Vagina (tissue), 2 donors: ENCODE measurements around the gene RPE65. TPM values are rescaled to one million over a fixed set of nuclear protein-coding genes. Genes with fewer than 3 reads are reported as not detected.

Experiments used
- DNase-seq, 2 donors: peaks; one replicate each; pipeline ENCODE4 v3.0.0-alpha.2; 2017; ENCODE audit errors: extremely low spot score in 2 of 2
- H3K27ac ChIP-seq: fragments of 200-600 bp; sonication (generic); one replicate; pipeline ENCODE4 v1.5.1; 2019
- H3K27me3 ChIP-seq: fragments of 200-600 bp; sonication (generic); one replicate; pipeline ENCODE4 v1.5.1; 2019
- H3K36me3 ChIP-seq, 2 donors: fragments of 200-600 bp; sonication (generic); one replicate each; pipeline ENCODE4 v1.5.1; 2017 to 2019
- H3K4me1 ChIP-seq: fragments of 200-600 bp; sonication (generic); one replicate; pipeline ENCODE4 v1.5.1; 2019
- H3K4me3 ChIP-seq, 2 donors: fragments of 200-600 bp; sonication (generic); 1 replicate in 1 of 2; 2 replicates in 1 of 2; pipeline ENCODE4 v1.5.1; 2016 to 2019
- H3K9me3 ChIP-seq: fragments of 200-600 bp; sonication (generic); one replicate; pipeline ENCODE4 v1.5.1; 2019
- CTCF ChIP-seq, 3 experiments: fragments of 450-650 bp in 2 of 3; fragments of 200-600 bp in 1 of 3; sonication (generic) in 1 of 3; IDR thresholded peaks; one replicate each; pipeline ENCODE4 v1.5.1; 2017 to 2019; ENCODE audit warnings: antibody characterized with exemption in 3 of 3, mild to moderate bottlenecking in 2 of 3, moderate library complexity in 2 of 3
- POLR2A ChIP-seq, 2 donors: fragments of 450-650 bp; IDR thresholded peaks; one replicate each; pipeline ENCODE4 v1.6.1; 2017; ENCODE audit warnings: antibody characterized with exemption in 2 of 2, mild to moderate bottlenecking in 2 of 2, moderate library complexity in 2 of 2
- POLR2AphosphoS5 ChIP-seq, 2 donors: sonication (generic); formaldehyde crosslinking; IDR thresholded peaks; one replicate each; pipeline ENCODE4 v1.9.0; 2017; ENCODE audit warnings: antibody characterized with exemption in 2 of 2, mild to moderate bottlenecking in 2 of 2, low read depth in 1 of 2; ENCODE audit not compliant: insufficient read depth in 1 of 2
- intact Hi-C: fragments of 100-400 bp; cut with DNase I; formaldehyde crosslinking; loops from one replicate; pipeline ENCODE4 v1.15.1; 2023
- total RNA-seq: library from RNA; depleted of rRNA; stranded (reverse); fragments of >200 nt; gene quantifications from one replicate; pipeline ENCODE4 v1.2.3, GENCODE V29; 2016

Gene RPE65
- total RNA-seq, 1 donor from 2014 or later = not detected

DNA sequence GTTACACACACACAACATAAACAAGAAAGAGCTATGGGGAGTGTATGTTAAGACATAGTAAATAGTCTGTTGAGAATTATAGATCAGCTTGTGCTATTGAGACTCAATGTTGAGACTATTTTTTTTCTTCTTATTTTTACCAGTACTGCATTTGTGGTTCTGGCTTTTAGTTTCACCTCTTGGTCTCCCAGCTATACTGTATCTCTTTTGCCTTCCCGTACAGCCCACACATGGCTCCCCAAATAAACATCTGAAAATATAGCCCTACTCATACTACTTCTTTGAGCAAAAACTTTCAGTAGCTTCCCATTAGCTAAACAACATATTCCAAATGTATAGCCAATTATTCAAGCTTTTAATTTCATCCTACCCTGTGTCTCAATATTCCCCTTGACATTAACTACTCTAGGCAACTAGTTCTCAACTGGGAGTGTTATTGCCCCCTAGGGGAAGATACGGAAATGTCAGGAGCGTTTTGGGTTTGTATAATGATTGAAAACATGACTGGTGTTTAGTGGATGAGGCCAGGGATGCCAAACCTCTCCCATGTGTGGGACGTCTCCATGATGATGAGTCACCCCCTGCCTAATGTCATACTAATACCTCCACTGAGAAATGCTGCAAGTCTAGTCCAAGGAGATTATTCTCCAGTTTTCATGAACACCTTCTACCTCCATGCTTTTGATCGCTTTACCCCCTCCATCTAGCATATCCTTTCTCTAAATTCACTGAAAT is 6.8 kb downstream of the RPE65 start:
- intact Hi-C loops = no loop called here
- H3K27me3 ChIP-seq = no peaks in the 10 kb centered on the region
- H3K4me1 ChIP-seq = no peaks in the 10 kb centered on the region
- no peaks in the 10 kb centered on the region for H3K9me3 ChIP-seq
- no peak for DNase-seq
- H3K4me3 ChIP-seq = no peak overlapping the region
- H3K27ac ChIP-seq = no peak overlapping the region
- H3K36me3 ChIP-seq = no peaks in the 10 kb centered on the region
- TF ChIP-seq POLR2AphosphoS5 (IDR thresholded peaks at IDR 0.05; ENCODE audit: insufficient read depth in 1 of 2, low read depth in 1 of 2) = no peak
- no peak for TF ChIP-seq POLR2A (IDR thresholded peaks at IDR 0.05)
- peak in 1 of 3 experiments; percentile 38 for TF ChIP-seq CTCF (IDR thresholded peaks at IDR 0.05)

DNA sequence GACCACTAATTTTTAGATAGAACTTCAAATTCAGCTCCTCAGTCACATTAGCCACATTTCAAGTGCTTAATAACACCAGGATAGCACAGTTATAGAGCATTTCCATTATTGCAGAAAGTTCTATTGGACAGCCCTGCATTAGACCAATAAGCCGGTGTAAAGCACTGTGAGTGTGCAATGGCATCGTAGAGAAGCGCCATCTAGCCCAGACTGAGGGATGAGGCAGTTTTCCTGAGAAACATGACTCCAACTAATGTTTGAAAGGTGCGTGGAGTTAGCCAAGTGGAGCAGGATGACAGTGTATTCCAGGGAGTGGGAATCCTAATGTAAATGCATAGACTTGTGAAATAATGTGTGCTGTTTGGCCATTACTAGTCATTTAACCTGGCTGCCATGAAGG is 7.7 kb downstream of the RPE65 start:
- no peaks in the 10 kb centered on the region for H3K27me3 ChIP-seq
- no peak for TF ChIP-seq POLR2A (IDR thresholded peaks at IDR 0.05)
- no peak overlapping the region for H3K27ac ChIP-seq
- H3K9me3 ChIP-seq = no peaks in the 10 kb centered on the region
- H3K4me1 ChIP-seq = no peaks in the 10 kb centered on the region
- no peak overlapping the region for H3K4me3 ChIP-seq
- DNase-seq = no peak
- no peaks in the 10 kb centered on the region for H3K36me3 ChIP-seq
- intact Hi-C loops = no loop called here

DNA sequence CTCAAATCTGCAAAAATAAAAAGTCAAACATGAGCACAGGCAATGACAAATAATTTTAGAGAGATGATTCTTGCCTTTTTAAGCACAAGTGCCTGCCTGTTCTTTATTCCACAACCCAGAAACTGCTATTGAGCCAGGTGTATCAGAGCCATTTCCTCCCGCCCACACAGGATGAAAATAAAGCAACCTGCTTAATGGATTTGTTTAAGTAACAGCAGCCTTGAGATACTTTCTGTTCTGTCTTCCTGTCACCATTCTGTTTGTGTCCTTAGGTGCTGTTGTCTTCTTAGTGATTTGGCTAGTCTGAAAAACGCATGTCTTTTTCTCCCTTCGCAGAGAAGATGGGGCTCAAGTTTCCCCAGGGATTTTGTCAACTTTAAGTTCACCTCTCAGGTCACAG is 11.4 kb downstream of the RPE65 start:
- no peak for DNase-seq
- no peaks in the 10 kb centered on the region for H3K9me3 ChIP-seq
- intact Hi-C loops = loop anchor here (5.0 kb wide), 1 partner anchor 1741 kb away; no protein-coding TSS in a partner anchor
- no peaks in the 10 kb centered on the region for H3K27me3 ChIP-seq
- H3K4me1 ChIP-seq = no peaks in the 10 kb centered on the region
- no peaks in the 10 kb centered on the region for H3K36me3 ChIP-seq
- TF ChIP-seq CTCF (IDR thresholded peaks at IDR 0.05) = no peak
- TF ChIP-seq POLR2AphosphoS5 (IDR thresholded peaks at IDR 0.05; ENCODE audit: insufficient read depth in 1 of 2, low read depth in 1 of 2) = no peak
- TF ChIP-seq POLR2A (IDR thresholded peaks at IDR 0.05) = no peak
- H3K4me3 ChIP-seq = no peak overlapping the region
- H3K27ac ChIP-seq = no peak overlapping the region

GRCh38 chr1:68433395-68433794 is 16.4 kb downstream of the RPE65 start:
- DNase-seq = no peak
- H3K36me3 ChIP-seq = no peaks in the 10 kb centered on the region
- no peak overlapping the region for H3K4me3 ChIP-seq
- intact Hi-C loops = no loop called here
- H3K4me1 ChIP-seq = no peaks in the 10 kb centered on the region
- no peaks in the 10 kb centered on the region for H3K27me3 ChIP-seq
- no peak for TF ChIP-seq POLR2A (IDR thresholded peaks at IDR 0.05)
- no peaks in the 10 kb centered on the region for H3K9me3 ChIP-seq
- H3K27ac ChIP-seq = no peak overlapping the region

GRCh38 chr1:68431076-68431475 is 18.7 kb downstream of the RPE65 start:
- Histone ChIP-seq H3K27ac (no peak overlapping the region), H3K9me3 (no peaks in the 10 kb centered on the region), H3K4me3 (no peak overlapping the region), H3K36me3 (no peaks in the 10 kb centered on the region), H3K4me1 (no peaks in the 10 kb centered on the region), H3K27me3 (no peaks in the 10 kb centered on the region)
- TF ChIP-seq POLR2AphosphoS5 (IDR thresholded peaks at IDR 0.05; ENCODE audit: insufficient read depth in 1 of 2, low read depth in 1 of 2) (no peak), CTCF (IDR thresholded peaks at IDR 0.05) (no peak), POLR2A (IDR thresholded peaks at IDR 0.05) (no peak)
- DNase-seq = no peak
- intact Hi-C loops = no loop called here

- TF ChIP-seq POLR2AphosphoS5 (IDR thresholded peaks at IDR 0.05; ENCODE audit: insufficient read depth in 1 of 2, low read depth in 1 of 2) (no peak), POLR2A (IDR thresholded peaks at IDR 0.05) (no peak), CTCF (IDR thresholded peaks at IDR 0.05) (no peak)
- no peaks in the 10 kb centered on the region for H3K9me3 ChIP-seq
- H3K27ac ChIP-seq = no peak overlapping the region
- H3K4me3 ChIP-seq = no peak overlapping the region
- DNase-seq = no peak
- no peaks in the 10 kb centered on the region for H3K27me3 ChIP-seq
- no peaks in the 10 kb centered on the region for H3K36me3 ChIP-seq
- intact Hi-C loops = no loop called here
- no peaks in the 10 kb centered on the region for H3K4me1 ChIP-seq
Measured at GRCh38 chr1:68429233-68429808, 20.4 kb downstream of the RPE65 start.
